ENCODE data around the gene TMEM209. TPM values are rescaled to one million over a fixed set of nuclear protein-coding genes. Genes with fewer than 3 reads are reported as not detected.

TMEM209 gene
- total RNA-seq, 1 donor from 2014 or later = 11.8 TPM

- no peaks in the 10 kb centered on the region for H3K9me3 Mint-ChIP-seq (ENCODE audit: unreplicated experiment)
- peaks cover 6% of the 10 kb centered on the region for H3K36me3 Mint-ChIP-seq (ENCODE audit: low read depth, unreplicated experiment)
- peak overlapping the region; percentile 45 for H3K27ac Mint-ChIP-seq (ENCODE audit: unreplicated experiment)
- H3K4me3 Mint-ChIP-seq (ENCODE audit: unreplicated experiment) = no peak overlapping the region
- no peak for TF ChIP-seq CTCF (IDR thresholded peaks at IDR 0.05; ENCODE audit: unreplicated experiment)
- peak; percentile 9 for DNase-seq (ENCODE audit: low spot score)
- peaks cover 41% of the 10 kb centered on the region for H3K4me1 Mint-ChIP-seq (ENCODE audit: unreplicated experiment)
- peaks cover 22% of the 10 kb centered on the region for H3K27me3 Mint-ChIP-seq (ENCODE audit: unreplicated experiment)
Observed at GRCh38 chr7:130144312-130145171, 60.7 kb downstream of the TMEM209 start.

- Mint-ChIP-seq H3K9me3 (ENCODE audit: unreplicated experiment) (no peaks in the 10 kb centered on the region), H3K4me1 (ENCODE audit: unreplicated experiment) (peaks cover 35% of the 10 kb centered on the region), H3K36me3 (ENCODE audit: low read depth, unreplicated experiment) (peaks cover 12% of the 10 kb centered on the region), H3K27me3 (ENCODE audit: unreplicated experiment) (peaks cover 20% of the 10 kb centered on the region), H3K27ac (ENCODE audit: unreplicated experiment) (no peak overlapping the region), H3K4me3 (ENCODE audit: unreplicated experiment) (no peak overlapping the region)
- no peak for TF ChIP-seq CTCF (IDR thresholded peaks at IDR 0.05; ENCODE audit: unreplicated experiment)
- no peak for DNase-seq (ENCODE audit: low spot score)
Observed at GRCh38 chr7:130143986-130144311, 61.3 kb downstream of the TMEM209 start.

GRCh38 chr7:130143334-130143732 is 61.9 kb downstream of the TMEM209 start:
- no peak for DNase-seq (ENCODE audit: low spot score)
- TF ChIP-seq CTCF (IDR thresholded peaks at IDR 0.05; ENCODE audit: unreplicated experiment) = no peak
- Mint-ChIP-seq H3K9me3 (ENCODE audit: unreplicated experiment) (no peaks in the 10 kb centered on the region), H3K27me3 (ENCODE audit: unreplicated experiment) (peaks cover 17% of the 10 kb centered on the region), H3K27ac (ENCODE audit: unreplicated experiment) (no peak overlapping the region), H3K4me1 (ENCODE audit: unreplicated experiment) (peaks cover 29% of the 10 kb centered on the region), H3K36me3 (ENCODE audit: low read depth, unreplicated experiment) (peaks cover 14% of the 10 kb centered on the region), H3K4me3 (ENCODE audit: unreplicated experiment) (no peak overlapping the region)

- H3K36me3 Mint-ChIP-seq (ENCODE audit: low read depth, unreplicated experiment) = peaks cover 14% of the 10 kb centered on the region
- TF ChIP-seq CTCF (IDR thresholded peaks at IDR 0.05; ENCODE audit: unreplicated experiment) = no peak
Observed at GRCh38 chr7:130142654-130143333, 62.4 kb downstream of the TMEM209 start.

More at GRCh38 chr7:130142654-130143333, 62.4 kb downstream of the TMEM209 start:
- peaks cover 17% of the 10 kb centered on the region for H3K27me3 Mint-ChIP-seq (ENCODE audit: unreplicated experiment)
- no peaks in the 10 kb centered on the region for H3K9me3 Mint-ChIP-seq (ENCODE audit: unreplicated experiment)
- H3K27ac Mint-ChIP-seq (ENCODE audit: unreplicated experiment) = peak overlapping the region; percentile 57
- no peak for DNase-seq (ENCODE audit: low spot score)
- H3K4me1 Mint-ChIP-seq (ENCODE audit: unreplicated experiment) = peaks cover 24% of the 10 kb centered on the region
- H3K4me3 Mint-ChIP-seq (ENCODE audit: unreplicated experiment) = no peak overlapping the region
